B cell (primary cell): Measurements from ENCODE around the gene IGF2BP3.

ENCODE experiments used
- EZH2 ChIP-seq: IDR thresholded peaks from 2 replicates; pipeline ENCODE4 v1.6.1; 2012; ENCODE audit warnings: borderline replicate concordance, low read depth, mild to moderate bottlenecking, moderate library complexity, low read length; ENCODE audit not compliant: insufficient read depth, poor library complexity, severe bottlenecking
- TF ChIP-seq, protein P1 (sequence below): fragments of 200-600 bp; IDR thresholded peaks from one replicate; pipeline ENCODE4 v1.8.0; 2022; ENCODE audit warnings: antibody characterized with exemption, mild to moderate bottlenecking

DNA sequence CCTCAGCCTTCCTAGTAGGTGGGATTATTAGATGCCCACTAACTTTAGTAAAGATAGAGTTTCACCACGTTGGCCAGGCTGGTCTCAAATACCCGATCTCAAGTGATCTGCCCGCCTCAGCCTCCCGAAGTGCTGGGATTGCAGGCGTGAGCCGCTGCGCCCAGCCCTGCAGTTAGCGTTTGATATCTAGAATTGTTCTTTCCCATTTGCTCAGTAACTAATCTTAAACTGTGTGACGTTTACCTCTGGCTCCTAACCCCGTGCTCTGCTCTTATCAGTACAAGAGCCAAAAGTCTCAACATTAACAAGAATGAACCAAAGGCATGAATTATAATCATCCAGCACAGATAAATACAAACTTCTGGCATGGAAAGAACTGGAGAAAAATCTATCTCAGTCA lies 47.4 kb downstream of the IGF2BP3 start:
- TF ChIP-seq, protein P1, sequence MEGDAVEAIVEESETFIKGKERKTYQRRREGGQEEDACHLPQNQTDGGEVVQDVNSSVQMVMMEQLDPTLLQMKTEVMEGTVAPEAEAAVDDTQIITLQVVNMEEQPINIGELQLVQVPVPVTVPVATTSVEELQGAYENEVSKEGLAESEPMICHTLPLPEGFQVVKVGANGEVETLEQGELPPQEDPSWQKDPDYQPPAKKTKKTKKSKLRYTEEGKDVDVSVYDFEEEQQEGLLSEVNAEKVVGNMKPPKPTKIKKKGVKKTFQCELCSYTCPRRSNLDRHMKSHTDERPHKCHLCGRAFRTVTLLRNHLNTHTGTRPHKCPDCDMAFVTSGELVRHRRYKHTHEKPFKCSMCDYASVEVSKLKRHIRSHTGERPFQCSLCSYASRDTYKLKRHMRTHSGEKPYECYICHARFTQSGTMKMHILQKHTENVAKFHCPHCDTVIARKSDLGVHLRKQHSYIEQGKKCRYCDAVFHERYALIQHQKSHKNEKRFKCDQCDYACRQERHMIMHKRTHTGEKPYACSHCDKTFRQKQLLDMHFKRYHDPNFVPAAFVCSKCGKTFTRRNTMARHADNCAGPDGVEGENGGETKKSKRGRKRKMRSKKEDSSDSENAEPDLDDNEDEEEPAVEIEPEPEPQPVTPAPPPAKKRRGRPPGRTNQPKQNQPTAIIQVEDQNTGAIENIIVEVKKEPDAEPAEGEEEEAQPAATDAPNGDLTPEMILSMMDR = no peak
- TF ChIP-seq EZH2 = no peak
